Measurements from ENCODE around the gene FANK1.
"Not testable (repeated sequence)": the region's sequence is repeated elsewhere in the genome, so short reads cannot be mapped to it uniquely, and the experiment has no call there.

The FANK1 gene

DNA sequence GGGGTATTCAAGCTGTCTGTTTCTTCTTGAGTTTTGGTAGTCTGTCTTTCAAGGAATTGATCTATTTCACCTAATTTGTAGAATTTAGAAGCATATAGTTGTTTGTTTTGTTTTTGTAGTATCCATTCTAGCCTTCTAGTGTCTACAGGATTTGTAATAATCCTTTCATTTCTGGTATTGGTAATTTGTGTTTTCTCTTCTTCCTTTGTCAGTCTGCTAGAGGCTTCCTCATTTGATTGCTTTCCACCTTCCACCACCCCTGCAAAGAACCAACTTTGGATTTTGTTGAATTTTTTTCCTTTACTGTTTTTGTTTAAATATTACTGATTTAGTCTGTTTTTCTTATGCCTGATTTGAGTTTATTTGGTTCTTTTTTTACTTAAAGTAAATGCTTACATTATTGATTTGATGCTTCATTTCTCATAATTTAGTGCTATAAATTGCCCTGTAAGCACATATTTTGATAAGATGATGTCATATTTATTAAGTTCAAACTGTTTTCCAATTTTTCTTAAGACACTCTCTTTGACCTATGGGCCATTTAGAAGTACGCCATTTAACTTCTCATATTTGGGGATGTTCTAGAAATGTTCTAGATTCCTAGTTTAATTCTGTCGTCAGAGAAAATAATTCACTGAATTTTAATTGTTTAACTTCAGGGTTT lies 25.4 kb downstream of the FANK1 start:
- not testable (repeated sequence) for H3K27me3 ChIP-seq (ENCODE audit: insufficient read depth, poor library complexity, severe bottlenecking); DNase-seq (ENCODE audit: low read depth in 1 of 2, low spot score in 1 of 2); H3K27ac ChIP-seq (replicated peaks); H3K4me3 ChIP-seq (replicated peaks; ENCODE audit: insufficient read depth, low read length)

DNA sequence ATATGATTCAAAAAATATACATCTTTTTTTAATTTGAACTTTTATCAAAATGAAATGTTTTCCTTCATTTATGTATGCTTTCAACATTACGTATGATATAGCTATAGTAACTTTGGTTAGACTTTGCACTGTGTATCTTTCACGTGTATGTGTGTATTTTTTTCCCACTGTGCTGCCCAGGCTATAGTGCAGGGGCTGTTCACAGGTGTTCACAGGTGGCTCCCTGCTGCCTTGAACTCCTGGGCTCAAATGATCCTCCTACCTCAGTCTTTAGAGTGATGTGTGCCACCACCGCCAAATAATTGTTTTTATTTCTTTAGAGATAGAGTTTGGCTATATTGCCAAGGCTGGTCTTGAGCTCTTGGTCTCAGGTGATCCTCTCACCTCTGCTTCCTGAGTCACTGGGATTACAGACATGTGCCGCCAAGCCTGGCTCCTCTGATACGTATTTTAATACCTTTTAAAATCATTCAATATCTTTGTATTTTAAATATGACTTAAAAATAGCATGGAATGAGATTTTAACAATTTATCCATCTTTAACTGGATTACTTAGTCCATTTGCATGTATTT lies 29.0 kb downstream of the FANK1 start:
- no peak for DNase-seq (ENCODE audit: low read depth in 1 of 2, low spot score in 1 of 2)
- no peak for TF ChIP-seq SPI1 (IDR thresholded peaks at IDR 0.05; ENCODE audit: borderline replicate concordance, low read depth)
- TF ChIP-seq GABPA (IDR thresholded peaks at IDR 0.05; ENCODE audit: low read depth): no peak
- TF ChIP-seq, protein P1, sequence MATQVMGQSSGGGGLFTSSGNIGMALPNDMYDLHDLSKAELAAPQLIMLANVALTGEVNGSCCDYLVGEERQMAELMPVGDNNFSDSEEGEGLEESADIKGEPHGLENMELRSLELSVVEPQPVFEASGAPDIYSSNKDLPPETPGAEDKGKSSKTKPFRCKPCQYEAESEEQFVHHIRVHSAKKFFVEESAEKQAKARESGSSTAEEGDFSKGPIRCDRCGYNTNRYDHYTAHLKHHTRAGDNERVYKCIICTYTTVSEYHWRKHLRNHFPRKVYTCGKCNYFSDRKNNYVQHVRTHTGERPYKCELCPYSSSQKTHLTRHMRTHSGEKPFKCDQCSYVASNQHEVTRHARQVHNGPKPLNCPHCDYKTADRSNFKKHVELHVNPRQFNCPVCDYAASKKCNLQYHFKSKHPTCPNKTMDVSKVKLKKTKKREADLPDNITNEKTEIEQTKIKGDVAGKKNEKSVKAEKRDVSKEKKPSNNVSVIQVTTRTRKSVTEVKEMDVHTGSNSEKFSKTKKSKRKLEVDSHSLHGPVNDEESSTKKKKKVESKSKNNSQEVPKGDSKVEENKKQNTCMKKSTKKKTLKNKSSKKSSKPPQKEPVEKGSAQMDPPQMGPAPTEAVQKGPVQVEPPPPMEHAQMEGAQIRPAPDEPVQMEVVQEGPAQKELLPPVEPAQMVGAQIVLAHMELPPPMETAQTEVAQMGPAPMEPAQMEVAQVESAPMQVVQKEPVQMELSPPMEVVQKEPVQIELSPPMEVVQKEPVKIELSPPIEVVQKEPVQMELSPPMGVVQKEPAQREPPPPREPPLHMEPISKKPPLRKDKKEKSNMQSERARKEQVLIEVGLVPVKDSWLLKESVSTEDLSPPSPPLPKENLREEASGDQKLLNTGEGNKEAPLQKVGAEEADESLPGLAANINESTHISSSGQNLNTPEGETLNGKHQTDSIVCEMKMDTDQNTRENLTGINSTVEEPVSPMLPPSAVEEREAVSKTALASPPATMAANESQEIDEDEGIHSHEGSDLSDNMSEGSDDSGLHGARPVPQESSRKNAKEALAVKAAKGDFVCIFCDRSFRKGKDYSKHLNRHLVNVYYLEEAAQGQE (IDR thresholded peaks at IDR 0.05; ENCODE audit: insufficient replicate concordance, low read depth): no peak
- Histone ChIP-seq H3K27ac (replicated peaks) (no peak overlapping the region), H3K4me3 (replicated peaks; ENCODE audit: insufficient read depth, low read length) (no peak overlapping the region), H3K27me3 (ENCODE audit: insufficient read depth, poor library complexity, severe bottlenecking) (no peaks in the 10 kb centered on the region)

DNA sequence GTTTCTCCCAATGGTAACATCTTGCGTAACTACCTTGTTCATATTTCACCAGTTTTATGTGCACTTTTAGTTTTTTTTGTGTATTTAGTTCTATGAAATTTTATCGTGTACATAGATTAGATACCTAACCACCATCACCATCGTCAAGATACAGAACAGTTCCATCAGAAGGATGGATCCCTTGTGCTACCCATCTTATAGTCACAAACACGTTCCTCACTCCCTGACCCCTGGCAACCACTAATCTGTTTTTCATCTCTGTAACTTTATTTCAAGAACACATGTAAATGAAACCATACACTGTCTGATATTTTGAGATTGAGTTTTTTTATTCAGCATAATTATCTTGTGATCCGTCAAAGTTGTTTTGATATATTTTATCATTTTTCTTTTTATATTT lies 29.9 kb downstream of the FANK1 start:
- no peak for DNase-seq (ENCODE audit: low read depth in 1 of 2, low spot score in 1 of 2)
- Histone ChIP-seq H3K27me3 (ENCODE audit: insufficient read depth, poor library complexity, severe bottlenecking) (no peaks in the 10 kb centered on the region), H3K27ac (replicated peaks) (no peak overlapping the region), H3K4me3 (replicated peaks; ENCODE audit: insufficient read depth, low read length) (no peak overlapping the region)
- TF ChIP-seq, protein P1 (IDR thresholded peaks at IDR 0.05; ENCODE audit: insufficient replicate concordance, low read depth): no peak
- TF ChIP-seq GABPA (IDR thresholded peaks at IDR 0.05; ENCODE audit: low read depth) (no peak), SPI1 (IDR thresholded peaks at IDR 0.05; ENCODE audit: borderline replicate concordance, low read depth) (no peak), POLR2AphosphoS5 (IDR thresholded peaks at IDR 0.05; ENCODE audit: low read depth) (no peak)
- TF ChIP-seq, protein P2, sequence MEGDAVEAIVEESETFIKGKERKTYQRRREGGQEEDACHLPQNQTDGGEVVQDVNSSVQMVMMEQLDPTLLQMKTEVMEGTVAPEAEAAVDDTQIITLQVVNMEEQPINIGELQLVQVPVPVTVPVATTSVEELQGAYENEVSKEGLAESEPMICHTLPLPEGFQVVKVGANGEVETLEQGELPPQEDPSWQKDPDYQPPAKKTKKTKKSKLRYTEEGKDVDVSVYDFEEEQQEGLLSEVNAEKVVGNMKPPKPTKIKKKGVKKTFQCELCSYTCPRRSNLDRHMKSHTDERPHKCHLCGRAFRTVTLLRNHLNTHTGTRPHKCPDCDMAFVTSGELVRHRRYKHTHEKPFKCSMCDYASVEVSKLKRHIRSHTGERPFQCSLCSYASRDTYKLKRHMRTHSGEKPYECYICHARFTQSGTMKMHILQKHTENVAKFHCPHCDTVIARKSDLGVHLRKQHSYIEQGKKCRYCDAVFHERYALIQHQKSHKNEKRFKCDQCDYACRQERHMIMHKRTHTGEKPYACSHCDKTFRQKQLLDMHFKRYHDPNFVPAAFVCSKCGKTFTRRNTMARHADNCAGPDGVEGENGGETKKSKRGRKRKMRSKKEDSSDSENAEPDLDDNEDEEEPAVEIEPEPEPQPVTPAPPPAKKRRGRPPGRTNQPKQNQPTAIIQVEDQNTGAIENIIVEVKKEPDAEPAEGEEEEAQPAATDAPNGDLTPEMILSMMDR (IDR thresholded peaks at IDR 0.05; ENCODE audit: insufficient read depth, low read length): no peak

DNA sequence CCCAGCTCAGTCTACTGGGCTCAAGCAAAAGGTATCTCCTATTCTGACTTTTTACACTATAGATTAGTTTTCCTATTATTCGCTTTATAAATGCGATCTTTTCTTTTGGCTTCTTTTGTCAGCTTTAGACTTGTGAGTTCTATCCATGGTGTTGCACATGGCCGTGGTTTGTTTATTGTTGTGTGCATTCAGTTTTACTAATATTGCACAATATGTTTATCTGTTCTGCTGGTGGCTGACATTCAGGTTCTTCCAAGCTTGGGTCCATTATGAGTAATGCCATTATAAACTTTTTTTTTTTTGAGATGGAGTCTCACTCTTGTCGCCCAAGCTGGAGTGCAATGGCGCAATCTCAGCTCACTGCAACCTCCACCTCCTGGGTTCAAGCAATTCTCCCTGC lies 30.9 kb downstream of the FANK1 start:
- DNase-seq (ENCODE audit: low read depth in 1 of 2, low spot score in 1 of 2); H3K4me3 ChIP-seq (replicated peaks; ENCODE audit: insufficient read depth, low read length); H3K27me3 ChIP-seq (ENCODE audit: insufficient read depth, poor library complexity, severe bottlenecking); H3K27ac ChIP-seq (replicated peaks): not testable (repeated sequence)

DNA sequence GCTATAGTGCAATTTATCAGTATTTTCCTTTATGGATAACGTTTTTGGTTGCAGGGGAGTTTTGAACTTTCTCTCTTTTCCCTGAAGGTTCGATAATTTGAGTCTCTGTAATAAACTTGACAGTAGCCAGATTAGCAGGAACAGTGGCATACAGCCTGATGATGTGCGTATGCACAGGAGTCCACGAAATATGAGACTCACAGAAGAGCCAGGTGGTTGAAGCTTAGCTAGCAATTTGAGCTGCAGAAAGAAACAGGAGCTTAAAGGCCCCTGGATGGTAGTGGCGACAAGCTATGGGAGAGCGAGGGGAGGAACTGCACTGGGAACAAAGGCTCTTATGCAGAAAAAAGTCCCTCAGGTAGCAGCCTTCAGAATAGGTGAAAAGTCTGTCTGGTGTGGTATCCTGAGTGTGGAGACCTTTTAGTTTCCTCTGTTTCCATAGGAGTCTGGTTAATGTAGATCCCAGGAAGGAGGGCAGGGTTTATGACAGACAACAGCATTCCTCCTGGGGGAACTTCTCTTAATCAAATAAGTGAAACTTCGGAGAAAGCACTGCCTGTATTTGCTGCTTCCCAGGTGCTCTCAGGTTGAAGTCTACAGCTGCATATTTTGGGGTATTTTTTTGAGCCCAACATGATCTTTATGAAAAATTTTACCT lies 32.7 kb downstream of the FANK1 start:
- Histone ChIP-seq H3K27me3 (ENCODE audit: insufficient read depth, poor library complexity, severe bottlenecking) (no peaks in the 10 kb centered on the region), H3K4me3 (replicated peaks; ENCODE audit: insufficient read depth, low read length) (no peak overlapping the region), H3K27ac (replicated peaks) (no peak overlapping the region)
- DNase-seq (ENCODE audit: low read depth in 1 of 2, low spot score in 1 of 2): no peak
- TF ChIP-seq, protein P2 (IDR thresholded peaks at IDR 0.05; ENCODE audit: insufficient read depth, low read length): no peak
- TF ChIP-seq SPI1 (IDR thresholded peaks at IDR 0.05; ENCODE audit: borderline replicate concordance, low read depth) (no peak), POLR2AphosphoS5 (IDR thresholded peaks at IDR 0.05; ENCODE audit: low read depth) (no peak), GABPA (IDR thresholded peaks at IDR 0.05; ENCODE audit: low read depth) (no peak)
- TF ChIP-seq, protein P1 (IDR thresholded peaks at IDR 0.05; ENCODE audit: insufficient replicate concordance, low read depth): no peak

Measured in HL-60 (cell line).